DOHH2 (cell line): ENCODE measurements around the gene CEP70.
"Not testable (repeated sequence)": the region's sequence is repeated elsewhere in the genome, so short reads cannot be mapped to it uniquely, and the experiment has no call there.

Experiments used
- H3F3A ChIP-seq: fragments of 200-600 bp; sonication (generic), shearing (Covaris generic); 2 replicates; pipeline ENCODE4 v1.6.0; 2016; ENCODE audit warnings: antibody characterized with exemption, mild to moderate bottlenecking; ENCODE audit not compliant: control insufficient read depth, insufficient read depth
- H3K27ac ChIP-seq: fragments of 200-600 bp; sonication (generic); 2 replicates; pipeline ENCODE4 v1.5.1; 2014; ENCODE audit warnings: low read depth, mild to moderate bottlenecking, low read length, moderate library complexity
- H3K27me3 ChIP-seq: fragments of 200-600 bp; sonication (generic); 2 replicates; pipeline ENCODE4 v1.6.1; 2014; ENCODE audit warnings: mild to moderate bottlenecking, low read length, mixed read lengths; ENCODE audit not compliant: control insufficient read depth
- H3K36me3 ChIP-seq: fragments of 200-600 bp; sonication (generic); 2 replicates; pipeline ENCODE4 v1.6.1; 2014; ENCODE audit warnings: mild to moderate bottlenecking, low read length, moderate library complexity, mixed read lengths; ENCODE audit not compliant: control insufficient read depth
- H3K4me1 ChIP-seq: fragments of 200-600 bp; sonication (generic); 2 replicates; pipeline ENCODE4 v1.6.1; 2014; ENCODE audit warnings: mild to moderate bottlenecking, low read length, mixed read lengths; ENCODE audit not compliant: control insufficient read depth
- H3K4me2 ChIP-seq: fragments of 200-600 bp; sonication (generic); 2 replicates; pipeline ENCODE4 v1.6.0; 2014; ENCODE audit warnings: mild to moderate bottlenecking, low read length, moderate library complexity
- H3K4me3 ChIP-seq: fragments of 200-600 bp; sonication (generic); 2 replicates; pipeline ENCODE4 v1.5.1; 2014; ENCODE audit warnings: mild to moderate bottlenecking, low read length, mixed read lengths
- H3K79me2 ChIP-seq: fragments of 200-600 bp; sonication (generic); 2 replicates; pipeline ENCODE4 v1.6.1; 2014; ENCODE audit warnings: mild to moderate bottlenecking, low read length, mixed read lengths; ENCODE audit not compliant: control insufficient read depth
- H3K9me2 ChIP-seq: fragments of 200-600 bp; sonication (generic); replicated peaks from 2 replicates; pipeline ENCODE4 v1.6.1; 2014; ENCODE audit warnings: mild to moderate bottlenecking, low read length, mixed read lengths; ENCODE audit not compliant: control insufficient read depth
- H3K9me3 ChIP-seq: fragments of 200-600 bp; sonication (generic); 2 replicates; pipeline ENCODE4 v1.6.1; 2014; ENCODE audit warnings: antibody characterized with exemption, low read length, mixed read lengths; ENCODE audit not compliant: control insufficient read depth, insufficient read depth
- H4K20me1 ChIP-seq: fragments of 200-600 bp; sonication (generic); 2 replicates; pipeline ENCODE4 v1.6.0; 2014; ENCODE audit warnings: low read depth, mild to moderate bottlenecking, antibody characterized with exemption, low read length, moderate library complexity; ENCODE audit not compliant: control insufficient read depth, insufficient read depth
- CTCF ChIP-seq: fragments of 200-600 bp; sonication (generic); IDR thresholded peaks from one replicate; pipeline ENCODE4 v1.5.1; 2014; ENCODE audit warnings: antibody characterized with exemption, mild to moderate bottlenecking, low read depth, low read length; ENCODE audit not compliant: poor library complexity, severe bottlenecking
- EZH2phosphoT487 ChIP-seq: fragments of 200-600 bp; sonication (generic); IDR thresholded peaks from 2 replicates; pipeline ENCODE4 v1.6.1; 2017; ENCODE audit warnings: borderline replicate concordance, mild to moderate bottlenecking, antibody characterized with exemption, low read length, moderate library complexity, mixed read lengths

Gene CEP70

GRCh38 chr3:138560501-138560900 lies 33.6 kb downstream of the CEP70 start:
- Histone ChIP-seq H3K4me1 (peaks cover 5% of the 10 kb centered on the region; the same call in 1 of the 2 replicates), H3K27ac (no peak overlapping the region), H4K20me1 (no peaks in the 10 kb centered on the region), H3K4me2 (no peak overlapping the region), H3K36me3 (no peaks in the 10 kb centered on the region; the same call in 1 of the 2 replicates), H3K27me3 (no peaks in the 10 kb centered on the region), H3K4me3 (no peak overlapping the region), H3K9me3 (no peaks in the 10 kb centered on the region; the same call in 1 of the 2 replicates), H3K9me2 (no peaks in the 10 kb centered on the region), H3F3A (no peaks in the 10 kb centered on the region), H3K79me2 (no peaks in the 10 kb centered on the region)
- TF ChIP-seq EZH2phosphoT487 (no peak), CTCF (no peak)

GRCh38 chr3:138559134-138559533 lies 34.9 kb downstream of the CEP70 start:
- Histone ChIP-seq H3K79me2 (no peaks in the 10 kb centered on the region), H3K36me3 (no peaks in the 10 kb centered on the region; the same call in 1 of the 2 replicates), H3F3A (no peaks in the 10 kb centered on the region), H3K9me3 (no peaks in the 10 kb centered on the region; the same call in 1 of the 2 replicates), H3K4me2 (no peak overlapping the region), H3K27me3 (no peaks in the 10 kb centered on the region), H3K4me1 (no peaks in the 10 kb centered on the region), H3K4me3 (no peak overlapping the region), H4K20me1 (no peaks in the 10 kb centered on the region), H3K9me2 (no peaks in the 10 kb centered on the region), H3K27ac (no peak overlapping the region)
- no peak for TF ChIP-seq CTCF
- no peak for TF ChIP-seq EZH2phosphoT487

GRCh38 chr3:138554775-138555174 lies 39.3 kb downstream of the CEP70 start:
- H3K4me2 ChIP-seq, H3K36me3 ChIP-seq, H3F3A ChIP-seq, H3K79me2 ChIP-seq, H3K27ac ChIP-seq, H3K9me2 ChIP-seq, H3K4me3 ChIP-seq, H4K20me1 ChIP-seq, H3K4me1 ChIP-seq, H3K9me3 ChIP-seq, H3K27me3 ChIP-seq: not testable (repeated sequence)

- not testable (repeated sequence) for H4K20me1 ChIP-seq
- peaks cover 28% of the 10 kb centered on the region; the same call in 1 of the 2 replicates for H3K9me3 ChIP-seq
These were observed 43.1 kb downstream of the CEP70 start for GRCh38 chr3:138550958-138551357.

More at GRCh38 chr3:138550958-138551357, 43.1 kb downstream of the CEP70 start:
- H3K4me2 ChIP-seq, H3K4me3 ChIP-seq, H3K9me2 ChIP-seq, H3F3A ChIP-seq, H3K4me1 ChIP-seq, H3K27ac ChIP-seq, H3K79me2 ChIP-seq, H3K27me3 ChIP-seq: not testable (repeated sequence)
- peaks cover 35% of the 10 kb centered on the region for H3K36me3 ChIP-seq
